NCI-H526 (cell line): ENCODE measurements around the gene CERS4.
"Not testable (repeated sequence)": the region's sequence is repeated elsewhere in the genome, so short reads cannot be mapped to it uniquely, and the experiment has no call there.

ENCODE experiments used
- DNase-seq, 2 experiments: peaks; one replicate each; lab custom pipeline; 2025; lab: John Stamatoyannopoulos, UW

CERS4 gene

GRCh38 chr19:8209462-8210378 is 550 bp downstream of the CERS4 start:
- peak in 1 of 2 experiments; percentile 47 for DNase-seq

GRCh38 chr19:8210421-8211101 is 1.4 kb downstream of the CERS4 start:
- peak in 1 of 2 experiments; percentile 72 for DNase-seq

GRCh38 chr19:8212212-8212611 is 3.0 kb downstream of the CERS4 start:
- no peak for DNase-seq

- no peak for DNase-seq
These were observed 3.7 kb downstream of the CERS4 start for GRCh38 chr19:8212916-8213315.

GRCh38 chr19:8213827-8214672 is 4.9 kb downstream of the CERS4 start:
- no peak for DNase-seq

GRCh38 chr19:8214802-8215201 is 5.6 kb downstream of the CERS4 start:
- DNase-seq = no peak

- DNase-seq = no peak
These were observed 6.6 kb downstream of the CERS4 start for GRCh38 chr19:8215783-8216182.

GRCh38 chr19:8216357-8216756 is 7.2 kb downstream of the CERS4 start:
- no peak for DNase-seq

GRCh38 chr19:8218127-8218526 is 9.0 kb downstream of the CERS4 start:
- not testable (repeated sequence) for DNase-seq

- no peak for DNase-seq
These were observed 11.3 kb downstream of the CERS4 start for GRCh38 chr19:8220481-8220880.

GRCh38 chr19:8221161-8221560 is 12.0 kb downstream of the CERS4 start:
- DNase-seq = no peak

GRCh38 chr19:8223442-8223841 is 14.3 kb downstream of the CERS4 start:
- DNase-seq = not testable (repeated sequence)

- no peak for DNase-seq
These were observed 15.4 kb downstream of the CERS4 start for GRCh38 chr19:8224394-8225145.

GRCh38 chr19:8231073-8231604 is 22.0 kb downstream of the CERS4 start:
- DNase-seq = no peak

- DNase-seq = no peak
These were observed 24.2 kb downstream of the CERS4 start for GRCh38 chr19:8233370-8233769.

- no peak for DNase-seq
These were observed 27.9 kb downstream of the CERS4 start for GRCh38 chr19:8237026-8237425.

GRCh38 chr19:8238251-8238650 is 29.1 kb downstream of the CERS4 start:
- no peak for DNase-seq

GRCh38 chr19:8239528-8240273 is 30.5 kb downstream of the CERS4 start:
- DNase-seq = no peak

- DNase-seq = peak; percentile 29 to 74
These were observed 31.4 kb downstream of the CERS4 start for GRCh38 chr19:8240274-8241229.
